Hepatocyte (in vitro differentiated cells): Measurements from ENCODE around the gene DUSP28. TPM values are rescaled to one million over a fixed set of nuclear protein-coding genes. Genes with fewer than 3 reads are reported as not detected.

Source experiments
- DNase-seq: peaks from one replicate; pipeline ENCODE4 v3.0.0-alpha.2; 2016; ENCODE audit warnings: low spot score
- H2AFZ ChIP-seq: fragments of 200-600 bp; sonication (generic); 2 replicates; pipeline ENCODE4 v1.6.0; 2016; ENCODE audit warnings: antibody characterized with exemption, mild to moderate bottlenecking
- H3K27ac ChIP-seq: fragments of 200-600 bp; sonication (generic); 2 replicates; pipeline ENCODE4 v1.5.1; 2016; ENCODE audit warnings: mild to moderate bottlenecking
- H3K27me3 ChIP-seq: fragments of 200-600 bp; sonication (generic); 2 replicates; pipeline ENCODE4 v1.6.1; 2016
- H3K36me3 ChIP-seq: fragments of 200-600 bp; sonication (generic); replicated peaks from 2 replicates; pipeline ENCODE4 v1.5.1; 2016; ENCODE audit warnings: low read depth; ENCODE audit not compliant: insufficient read depth
- H3K4me1 ChIP-seq: fragments of 200-600 bp; sonication (generic); 2 replicates; pipeline ENCODE4 v1.5.1; 2016; ENCODE audit warnings: mild to moderate bottlenecking, moderate library complexity; ENCODE audit not compliant: insufficient read depth
- H3K4me2 ChIP-seq: fragments of 200-600 bp; sonication (generic); 2 replicates; pipeline ENCODE4 v1.6.0; 2016
- H3K4me3 ChIP-seq: fragments of 200-600 bp; sonication (generic); 2 replicates; pipeline ENCODE4 v1.5.1; 2016; ENCODE audit warnings: mild to moderate bottlenecking
- H3K79me2 ChIP-seq: fragments of 200-600 bp; sonication (generic); 2 replicates; pipeline ENCODE4 v1.6.0; 2017; ENCODE audit warnings: mild to moderate bottlenecking
- H3K9me2 ChIP-seq: fragments of 200-600 bp; sonication (generic); replicated peaks from 2 replicates; pipeline ENCODE4 v1.6.0; 2017; ENCODE audit warnings: mild to moderate bottlenecking; ENCODE audit not compliant: insufficient read depth
- H3K9me3 ChIP-seq: fragments of 200-600 bp; sonication (generic); 2 replicates; pipeline ENCODE4 v1.5.1; 2016; ENCODE audit warnings: low read depth, mild to moderate bottlenecking
- H4K20me1 ChIP-seq: fragments of 200-600 bp; sonication (generic); 2 replicates; pipeline ENCODE4 v1.6.0; 2016; ENCODE audit warnings: mild to moderate bottlenecking; ENCODE audit not compliant: insufficient read depth, poor library complexity, severe bottlenecking
- EZH2 ChIP-seq: fragments of 200-600 bp; sonication (generic); IDR thresholded peaks from 2 replicates; pipeline ENCODE4 v1.6.1; 2016; ENCODE audit warnings: antibody characterized with exemption, mild to moderate bottlenecking, borderline replicate concordance
- EZH2phosphoT487 ChIP-seq: fragments of 200-600 bp; sonication (generic); IDR thresholded peaks from one replicate; pipeline ENCODE4 v1.6.1; 2018; ENCODE audit warnings: antibody characterized with exemption, mild to moderate bottlenecking, low read depth, moderate library complexity; ENCODE audit not compliant: unreplicated experiment, severe bottlenecking
- WGBS: methylation state at CpG from one replicate; pipeline ENCODE4 v1.1.6; 2016; ENCODE audit warnings: low lambda C conversion rate; ENCODE audit errors: missing lambda C conversion rate; 5-methylcytosine and 5-hydroxymethylcytosine counted together
- polyA plus RNA-seq: library from polyadenylated mRNA; unstranded; fragments of >200 nt; fragmentation: Nextera tagmentation; extraction: Ambion mirVana; gene quantifications from 2 replicates; pipeline ENCODE4 v1.2.1, GENCODE V29; 2016
- total RNA-seq: library from RNA; depleted of rRNA; stranded (reverse); fragments of >200 nt; gene quantifications from 2 replicates; pipeline ENCODE4 v1.2.3, GENCODE V29; 2014
- TF ChIP-seq, protein P1 (sequence below): fragments of 200-600 bp; sonication (generic); IDR thresholded peaks from 2 replicates; pipeline ENCODE4 v1.5.1; 2016; ENCODE audit warnings: antibody characterized with exemption, mild to moderate bottlenecking; ENCODE audit not compliant: poor library complexity

DUSP28 gene
- total and polyA plus RNA-seq, 2 experiments from 2014 or later: 4.6 to 6.8 TPM

DNA sequence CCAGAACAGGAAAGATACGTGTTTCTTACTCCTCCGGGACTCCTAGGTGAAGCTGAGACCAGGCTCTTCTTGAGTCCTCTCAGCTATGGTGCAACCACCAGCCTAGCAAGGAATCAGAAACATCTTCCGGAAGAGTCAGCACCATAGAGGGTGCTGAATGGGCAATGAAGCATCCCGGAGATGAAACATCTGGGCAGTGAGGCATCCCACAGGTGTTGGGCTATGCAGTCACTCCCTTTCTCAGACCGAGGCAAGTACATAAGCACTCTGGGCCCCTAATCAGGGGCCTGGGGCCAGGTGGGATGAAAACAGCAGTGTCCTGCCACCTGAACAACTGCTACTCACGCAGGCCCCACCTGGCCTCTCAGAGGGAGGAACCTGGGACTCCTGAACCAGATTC lies 24.9 kb downstream of the DUSP28 start:
- Histone ChIP-seq H2AFZ (no peak overlapping the region), H3K36me3 (no peaks in the 10 kb centered on the region), H3K27ac (peak overlapping the region; percentile 80), H3K27me3 (no peaks in the 10 kb centered on the region), H3K79me2 (peaks cover 84% of the 10 kb centered on the region), H3K4me3 (peak overlapping the region; percentile 30), H4K20me1 (peaks cover 5% of the 10 kb centered on the region), H3K9me2 (no peaks in the 10 kb centered on the region), H3K4me1 (peaks cover 29% of the 10 kb centered on the region), H3K4me2 (peak overlapping the region; percentile 97), H3K9me3 (no peaks in the 10 kb centered on the region)
- no peak for TF ChIP-seq EZH2phosphoT487
- TF ChIP-seq, protein P1, sequence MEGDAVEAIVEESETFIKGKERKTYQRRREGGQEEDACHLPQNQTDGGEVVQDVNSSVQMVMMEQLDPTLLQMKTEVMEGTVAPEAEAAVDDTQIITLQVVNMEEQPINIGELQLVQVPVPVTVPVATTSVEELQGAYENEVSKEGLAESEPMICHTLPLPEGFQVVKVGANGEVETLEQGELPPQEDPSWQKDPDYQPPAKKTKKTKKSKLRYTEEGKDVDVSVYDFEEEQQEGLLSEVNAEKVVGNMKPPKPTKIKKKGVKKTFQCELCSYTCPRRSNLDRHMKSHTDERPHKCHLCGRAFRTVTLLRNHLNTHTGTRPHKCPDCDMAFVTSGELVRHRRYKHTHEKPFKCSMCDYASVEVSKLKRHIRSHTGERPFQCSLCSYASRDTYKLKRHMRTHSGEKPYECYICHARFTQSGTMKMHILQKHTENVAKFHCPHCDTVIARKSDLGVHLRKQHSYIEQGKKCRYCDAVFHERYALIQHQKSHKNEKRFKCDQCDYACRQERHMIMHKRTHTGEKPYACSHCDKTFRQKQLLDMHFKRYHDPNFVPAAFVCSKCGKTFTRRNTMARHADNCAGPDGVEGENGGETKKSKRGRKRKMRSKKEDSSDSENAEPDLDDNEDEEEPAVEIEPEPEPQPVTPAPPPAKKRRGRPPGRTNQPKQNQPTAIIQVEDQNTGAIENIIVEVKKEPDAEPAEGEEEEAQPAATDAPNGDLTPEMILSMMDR: no peak
- no peak for TF ChIP-seq EZH2
- no peak for DNase-seq
- WGBS: 90% methylated on average over 6 of the region's 6 CpGs

DNA sequence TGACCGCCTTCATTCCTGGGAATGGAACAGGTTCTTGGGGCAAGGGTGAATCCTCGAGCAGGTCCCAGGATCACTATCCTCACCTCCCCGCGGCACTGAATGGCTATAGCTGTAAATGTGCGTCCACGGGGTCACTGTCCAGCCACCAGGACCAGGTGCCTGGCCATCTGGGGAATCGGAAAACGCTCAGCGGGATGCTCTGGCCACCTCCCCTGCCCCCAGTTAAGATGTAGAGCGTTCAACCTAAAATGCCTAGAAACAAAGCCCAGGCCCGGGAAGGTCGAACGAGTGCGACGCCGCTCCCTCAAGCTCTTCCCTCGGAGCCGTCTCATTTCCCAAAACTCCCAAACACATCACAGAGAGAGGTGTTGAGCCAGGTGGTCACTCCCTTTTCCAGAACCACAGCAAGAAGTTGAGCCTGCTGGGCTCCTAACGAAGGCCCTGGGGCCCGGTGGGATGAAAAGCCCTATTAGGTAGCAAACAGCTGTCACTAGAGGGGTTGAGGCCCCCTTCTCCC lies 25.6 kb downstream of the DUSP28 start:
- TF ChIP-seq EZH2: no peak
- TF ChIP-seq, protein P1: no peak
- TF ChIP-seq EZH2phosphoT487: no peak
- Histone ChIP-seq H2AFZ (peak overlapping the region; percentile 54), H3K27ac (peak overlapping the region; percentile 80), H3K4me3 (peak overlapping the region; percentile 30), H3K36me3 (no peaks in the 10 kb centered on the region), H4K20me1 (peaks cover 5% of the 10 kb centered on the region), H3K79me2 (peaks cover 86% of the 10 kb centered on the region), H3K9me3 (no peaks in the 10 kb centered on the region), H3K27me3 (no peaks in the 10 kb centered on the region), H3K9me2 (no peaks in the 10 kb centered on the region), H3K4me1 (peaks cover 23% of the 10 kb centered on the region), H3K4me2 (peak overlapping the region; percentile 97)
- DNase-seq: no peak
- 11% methylated on average over 20 of the region's 20 CpGs for WGBS

DNA sequence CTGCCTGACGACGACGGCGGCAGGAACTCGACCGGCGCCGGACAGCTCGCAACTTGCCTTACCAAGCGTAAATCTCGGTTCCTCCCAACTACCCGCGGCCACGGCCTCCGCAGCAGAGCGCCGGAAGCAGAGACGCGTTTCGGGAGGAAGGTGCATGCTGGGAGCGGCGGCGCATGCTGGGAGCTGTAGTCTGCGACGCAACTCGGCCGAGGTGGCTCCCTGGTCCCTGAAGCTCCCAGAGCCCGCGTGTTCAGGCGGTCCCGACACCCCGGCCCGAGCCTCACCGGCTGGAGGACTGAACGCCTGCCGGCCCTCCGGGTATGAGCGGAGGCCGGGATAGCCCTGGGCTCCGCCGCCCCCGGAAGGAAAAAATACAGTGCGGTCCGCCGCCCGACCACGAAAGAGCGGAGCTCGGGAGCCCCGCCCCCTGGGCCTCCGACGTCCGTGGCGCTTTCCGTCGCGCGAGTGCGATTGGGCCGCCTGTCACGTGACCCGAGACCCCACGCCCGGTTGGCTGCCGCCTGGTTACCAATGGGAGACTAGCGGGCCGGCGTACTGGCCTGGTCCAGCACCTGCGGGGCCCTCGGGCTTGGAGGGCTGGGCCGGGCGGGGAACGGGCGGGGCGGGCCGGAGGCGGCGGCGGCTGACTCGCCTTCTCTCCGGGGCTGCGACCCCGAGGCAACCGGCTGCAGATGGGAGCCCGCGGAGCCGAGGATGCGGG lies 26.2 kb downstream of the DUSP28 start, which contains the start of gene CAPN10:
Gene CAPN10 (plus strand): TSS at position 537 of the 721 bp plus-strand sequence. CDS start 178 bp downstream, at position 715.
- peak; percentile 99 for DNase-seq
- H3K27ac ChIP-seq: peak within 1 kb of the TSS; percentile 80
- no peaks in the 10 kb centered on the region for H3K27me3 ChIP-seq
- WGBS: 1% methylated on average over 62 of the region's 88 CpGs
- H3K9me2 ChIP-seq: no peaks in the 10 kb centered on the region
- H4K20me1 ChIP-seq: peaks cover 5% of the 10 kb centered on the region
- peak within 1 kb of the TSS; percentile 61 for H2AFZ ChIP-seq
- peak within 1 kb of the TSS; percentile 97 for H3K4me2 ChIP-seq
- H3K36me3 ChIP-seq: no peaks in the 10 kb centered on the region
- peak within 1 kb of the TSS; percentile 41 for H3K4me3 ChIP-seq
- peaks cover 21% of the 10 kb centered on the region for H3K4me1 ChIP-seq
- no peaks in the 10 kb centered on the region for H3K9me3 ChIP-seq
- TF ChIP-seq EZH2phosphoT487 (no peak), EZH2 (no peak)
- TF ChIP-seq, protein P1: no peak
- H3K79me2 ChIP-seq: peaks cover 82% of the 10 kb centered on the region
